Lung microvascular endothelial cell (primary cell): ENCODE measurements around the gene PRAMEF6. TPM values are rescaled to one million over a fixed set of nuclear protein-coding genes. Genes with fewer than 3 reads are reported as not detected.
"Not testable (repeated sequence)": the region's sequence is repeated elsewhere in the genome, so short reads cannot be mapped to it uniquely, and the experiment has no call there.

Experiments
- DNase-seq, 2 donors: peaks; one replicate each; pipeline versions ENCODE4 v3.0.0 to v3.0.0-alpha.2; 2010; ENCODE audit warnings: low read depth in 2 of 2
- total RNA-seq: library from RNA; depleted of rRNA; stranded (reverse); fragments of >200 nt; gene quantifications from 2 replicates; pipeline ENCODE4 v1.2.1, GENCODE V29; 2014

Gene PRAMEF6
- total RNA-seq, result not detected in 2 replicates

GRCh38 chr1:12947480-12947879 lies at the start of gene PRAMEF6:
Gene PRAMEF6 (minus strand): TSS chr1:12947580. CDS start chr1:12942518, 5,062 bp downstream.
- not testable (repeated sequence) for DNase-seq

GRCh38 chr1:12924368-12924767 lies 23.0 kb downstream of the PRAMEF6 start:
- not testable (repeated sequence) for DNase-seq

GRCh38 chr1:12921749-12922148 lies 25.6 kb downstream of the PRAMEF6 start:
- not testable (repeated sequence) for DNase-seq

- DNase-seq, result not testable (repeated sequence)
Measured at GRCh38 chr1:12916310-12916709, 31.1 kb downstream of the PRAMEF6 start, which contains the start of gene PRAMEF7. Gene PRAMEF7 (plus strand): TSS chr1:12916610. CDS start chr1:12917693, 1,083 bp downstream.

- DNase-seq, result not testable (repeated sequence)
Measured at GRCh38 chr1:12903793-12904572, 43.4 kb downstream of the PRAMEF6 start.

GRCh38 chr1:12899186-12899585 lies 48.2 kb downstream of the PRAMEF6 start:
- not testable (repeated sequence) for DNase-seq

GRCh38 chr1:12898170-12898569 lies 49.2 kb downstream of the PRAMEF6 start, which contains the start of gene PRAMEF10:
Gene PRAMEF10 (minus strand): TSS chr1:12898270. CDS start chr1:12895847, 2,423 bp downstream.
- DNase-seq, result not testable (repeated sequence)

Other genes starting within 250 kb of the PRAMEF6 start
- gene AADACL3, start 231.5 kb downstream of the PRAMEF6 start, total RNA-seq, result not detected in 2 replicates
- gene CFAP107, start 201.4 kb downstream of the PRAMEF6 start, total RNA-seq, result not detected in 2 replicates
- not detected in 2 replicates for gene PRAMEF12, start 173.8 kb downstream of the PRAMEF6 start, total RNA-seq
- gene PRAMEF1, start 156.2 kb downstream of the PRAMEF6 start, total RNA-seq, result not detected in 2 replicates
- not detected in 2 replicates for gene PRAMEF11, start 116.2 kb downstream of the PRAMEF6 start, total RNA-seq
- gene HNRNPCL1, start 98.9 kb downstream of the PRAMEF6 start, total RNA-seq, result not detected in 2 replicates
- gene PRAMEF2, start 90.5 kb downstream of the PRAMEF6 start, total RNA-seq, result not detected in 2 replicates
- gene PRAMEF4, start 61.4 kb downstream of the PRAMEF6 start, total RNA-seq, result not detected in 2 replicates
- gene PRAMEF10, start 49.3 kb downstream of the PRAMEF6 start, total RNA-seq, result not detected in 2 replicates
- not detected in 2 replicates for gene PRAMEF7, start 31.0 kb downstream of the PRAMEF6 start, total RNA-seq
- not detected in 2 replicates for gene PRAMEF27, start 109.0 kb upstream of the PRAMEF6 start, total RNA-seq
- not detected in 2 replicates for gene HNRNPCL3, start 113.2 kb upstream of the PRAMEF6 start, total RNA-seq
- not detected in 2 replicates for gene PRAMEF25, start 123.2 kb upstream of the PRAMEF6 start, total RNA-seq
- not detected in 2 replicates for gene HNRNPCL2, start 169.3 kb upstream of the PRAMEF6 start, total RNA-seq
- not detected in 2 replicates for gene PRAMEF26, start 208.4 kb upstream of the PRAMEF6 start, total RNA-seq
- not detected in 2 replicates for gene HNRNPCL4, start 218.1 kb upstream of the PRAMEF6 start, total RNA-seq
- gene PRAMEF9, start 224.3 kb upstream of the PRAMEF6 start, total RNA-seq, result not detected in 2 replicates